Adrenal gland (tissue), 12 donors: Measurements from ENCODE around the gene CELF2. TPM values are rescaled to one million over a fixed set of nuclear protein-coding genes. Genes with fewer than 3 reads are reported as not detected.

Source experiments
- DNase-seq, 7 donors: peaks; one replicate each; pipeline ENCODE4 v3.0.0-alpha.2; 2019 to 2020
- H3K27ac ChIP-seq, 5 donors: fragments of 200-600 bp; sonication (generic) in 4 of 5; 1 replicate in 3 of 5; 2 replicates in 2 of 5; pipeline versions ENCODE4 v1.5.1 to v1.8.0; 2016 to 2020; ENCODE audit warnings: mild to moderate bottlenecking in 1 of 5
- H3K27me3 ChIP-seq: fragments of 200-600 bp; 2 replicates; pipeline ENCODE4 v1.8.0; 2021
- H3K36me3 ChIP-seq, 2 donors: fragments of 200-600 bp; replicated peaks in 1 of 2; 1 replicate in 1 of 2; 2 replicates in 1 of 2; pipeline versions ENCODE4 v1.5.1 to v1.8.0; 2018 to 2022
- H3K4me1 ChIP-seq, 2 donors: fragments of 200-600 bp; replicated peaks in 1 of 2; 1 replicate in 1 of 2; 2 replicates in 1 of 2; pipeline versions ENCODE4 v1.5.1 to v1.8.0; 2018 to 2021
- H3K4me3 ChIP-seq, 4 donors: fragments of 200-600 bp; sonication (generic) in 3 of 4; one replicate each; pipeline ENCODE4 v1.5.1; 2016 to 2018
- H3K9me3 ChIP-seq, 3 donors: fragments of 200-600 bp; sonication (generic) in 1 of 3; replicated peaks in 1 of 3; 1 replicate in 2 of 3; 2 replicates in 1 of 3; pipeline versions ENCODE4 v1.5.1 to v1.8.0; 2016 to 2021
- CTCF ChIP-seq, 6 experiments: fragments of 450-650 bp in 4 of 6; fragments of 200-600 bp in 2 of 6; sonication (generic) in 1 of 6; IDR thresholded peaks; 1 replicate in 5 of 6; 2 replicates in 1 of 6; pipeline versions ENCODE4 v1.5.1 to v1.8.0; 2016 to 2021; ENCODE audit warnings: antibody characterized with exemption in 6 of 6, mild to moderate bottlenecking in 2 of 6, moderate library complexity in 1 of 6
- POLR2A ChIP-seq, 2 donors: fragments of 450-650 bp; IDR thresholded peaks; one replicate each; pipeline ENCODE4 v1.6.1; 2017; ENCODE audit warnings: antibody characterized with exemption in 2 of 2, mild to moderate bottlenecking in 2 of 2, moderate library complexity in 1 of 2
- WGBS, 4 donors: extraction: QIAGEN DNeasy Blood & Tissue Kit in 2 of 4; methylation state at CpG; one replicate each; pipeline versions ENCODE4 v1.1.5 to v1.1.7; 2013 to 2017; 5-methylcytosine and 5-hydroxymethylcytosine counted together
- intact Hi-C, 2 donors: fragments of 100-400 bp; cut with DNase I; formaldehyde crosslinking; loops; one replicate each; pipeline versions ENCODE4 v1.14.1 to v1.15.0; 2022 to 2023
- polyA plus RNA-seq, 3 donors: library from polyadenylated mRNA; stranded (reverse); fragments of 200-250 nt in 2 of 3; fragments of 350-450 nt in 1 of 3; fragmentation: Illumina TruSeq in 1 of 3; extraction: RNeasy Lipid Tissue Mini Kit (QIAGEN cat#74804) in 1 of 3; gene quantifications; one replicate each; pipeline ENCODE4 v1.2.3, GENCODE V29; 2013 to 2014
- total RNA-seq, 9 donors: library from RNA; depleted of rRNA in 4 of 9; stranded (reverse); fragments of >200 nt in 4 of 9; fragments of 120-200 nt in 1 of 9; fragmentation: NEBNext Ultra II Directional in 1 of 9; extraction: Animal tissue kit (Norgen Biotek cat#: 25700) in 1 of 9; gene quantifications; one replicate each; pipeline versions ENCODE4 v1.1.0 to v1.2.4, GENCODE V29; 2013 to 2023
- donor health status: healthy with polysubstance abuse.
- donor health status: Bipolar disorder and iron deficiency.
- donor health status: DM: yes; HTN: yes; CAD: no.
- donor health status: DM: no; HTN: no; CAD: no.
- donor health status: DM: no; HTN: no; CAD: no.
- donor health status: DM: yes; HTN: yes; CAD: no.

Gene CELF2
- total and polyA plus RNA-seq, 12 donors = 2.7 to 26.0 (median 10.3) TPM

DNA sequence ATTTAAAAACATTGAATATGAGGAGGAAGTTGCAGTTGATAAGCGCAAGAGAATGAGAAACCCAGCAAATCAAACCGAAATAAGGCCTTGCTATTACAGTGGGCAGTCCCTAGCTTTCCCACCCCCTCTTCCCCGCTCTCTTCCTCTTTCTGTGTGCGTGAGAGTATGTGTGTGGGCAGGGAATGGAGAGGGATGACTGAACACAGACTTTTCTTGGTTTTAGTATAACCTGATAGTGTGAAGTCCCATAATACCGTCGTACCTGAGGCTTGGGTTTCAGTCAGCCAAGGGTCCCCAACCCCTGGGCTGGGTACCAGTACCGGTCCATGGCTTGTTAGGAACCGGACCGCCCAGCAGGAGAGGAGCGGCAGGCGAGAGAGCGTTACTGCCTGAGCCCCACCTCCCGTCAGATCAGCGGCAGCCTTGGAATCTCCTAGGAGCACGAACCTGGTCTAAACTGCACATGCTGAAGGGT, 255.3 kb downstream of the CELF2 start:
- no peaks in the 10 kb centered on the region for H3K4me1 ChIP-seq
- intact Hi-C loops = no loop called here
- DNase-seq = no peak
- 79 to 89% (median 85%) methylated on average over 9 to 15 of the region's 15 CpGs for WGBS, 4 donors
- no peaks in the 10 kb centered on the region for H3K36me3 ChIP-seq
- no peak overlapping the region for H3K4me3 ChIP-seq
- H3K27ac ChIP-seq = no peak overlapping the region
- no peak for TF ChIP-seq POLR2A (IDR thresholded peaks at IDR 0.05)
- TF ChIP-seq CTCF (IDR thresholded peaks at IDR 0.05) = no peak
- no peaks in the 10 kb centered on the region for H3K9me3 ChIP-seq
- no peaks in the 10 kb centered on the region for H3K27me3 ChIP-seq

GRCh38 chr10:11274452-11274851, 256.8 kb downstream of the CELF2 start:
- Histone ChIP-seq H3K36me3 (no peaks in the 10 kb centered on the region), H3K9me3 (no peaks in the 10 kb centered on the region), H3K4me3 (no peak overlapping the region), H3K4me1 (no peaks in the 10 kb centered on the region), H3K27me3 (no peaks in the 10 kb centered on the region), H3K27ac (no peak overlapping the region)
- no peak for DNase-seq
- TF ChIP-seq POLR2A (IDR thresholded peaks at IDR 0.05) (no peak), CTCF (IDR thresholded peaks at IDR 0.05) (no peak)
- WGBS, 4 donors = 81 to 88% (median 85%) methylated on average over 5 of the region's 5 CpGs
- intact Hi-C loops = no loop called here

DNA sequence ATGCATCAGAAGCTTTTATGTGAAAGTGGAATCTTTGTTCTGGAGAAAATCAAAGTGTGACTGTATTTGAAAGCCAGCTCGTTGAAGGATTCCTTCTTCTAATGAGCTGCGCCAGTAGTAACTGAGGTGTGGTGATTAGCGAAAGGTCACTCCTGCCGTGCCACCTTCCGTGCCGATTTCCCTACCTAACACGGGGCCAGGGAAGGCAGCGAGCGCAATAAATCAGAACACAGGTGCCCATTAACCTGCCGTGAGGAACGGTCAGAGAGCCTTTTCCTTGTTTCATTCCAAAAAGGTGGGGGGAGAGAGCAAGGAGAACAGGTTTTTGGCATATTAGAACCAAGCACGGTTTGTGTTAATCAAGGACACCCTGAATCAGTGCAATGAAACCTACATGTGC, 258.0 kb downstream of the CELF2 start:
- H3K4me3 ChIP-seq = no peak overlapping the region
- no peaks in the 10 kb centered on the region for H3K36me3 ChIP-seq
- intact Hi-C loops = no loop called here
- H3K9me3 ChIP-seq = no peaks in the 10 kb centered on the region
- H3K27me3 ChIP-seq = no peaks in the 10 kb centered on the region
- no peak overlapping the region for H3K27ac ChIP-seq
- no peak for DNase-seq
- no peak for TF ChIP-seq CTCF (IDR thresholded peaks at IDR 0.05)
- no peak for TF ChIP-seq POLR2A (IDR thresholded peaks at IDR 0.05)
- H3K4me1 ChIP-seq = no peaks in the 10 kb centered on the region
- WGBS, 4 donors = 68 to 79% (median 76%) methylated on average over 12 of the region's 12 CpGs

DNA sequence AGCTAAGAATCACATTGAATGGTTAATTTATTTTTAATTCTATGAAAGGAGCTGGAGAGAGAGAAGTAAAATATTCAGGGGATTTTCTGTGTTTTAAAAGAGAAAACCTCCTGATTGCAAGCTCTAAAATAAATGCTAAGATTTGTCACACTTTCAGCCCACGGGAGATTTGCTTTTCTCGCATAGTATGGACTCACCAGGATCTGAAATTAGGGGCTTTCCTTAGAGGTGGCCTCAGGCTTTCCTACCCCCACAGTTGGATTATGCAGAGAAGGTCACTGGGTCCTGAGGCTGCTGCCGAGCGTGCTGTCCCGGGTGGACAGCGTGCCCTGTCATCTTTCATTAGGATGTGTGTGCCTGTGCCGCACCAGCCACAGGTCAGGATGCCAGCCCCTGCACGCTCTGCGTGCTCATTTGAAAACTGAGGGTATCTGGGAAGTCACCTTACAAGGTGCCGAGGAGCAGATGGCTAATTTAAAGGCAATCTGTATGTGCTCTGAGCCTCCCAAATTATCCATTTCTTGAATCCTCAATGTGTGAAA, 258.8 kb downstream of the CELF2 start:
- Histone ChIP-seq H3K9me3 (no peaks in the 10 kb centered on the region), H3K4me1 (no peaks in the 10 kb centered on the region), H3K36me3 (no peaks in the 10 kb centered on the region), H3K4me3 (no peak overlapping the region), H3K27ac (no peak overlapping the region), H3K27me3 (no peaks in the 10 kb centered on the region)
- TF ChIP-seq POLR2A (IDR thresholded peaks at IDR 0.05) (no peak), CTCF (IDR thresholded peaks at IDR 0.05) (no peak)
- no peak for DNase-seq
- WGBS, 4 donors = 76 to 86% (median 79%) methylated on average over 10 of the region's 10 CpGs
- intact Hi-C loops = no loop called here
